ENCODE measurements around the gene KRTAP12-3. TPM values are rescaled to one million over a fixed set of nuclear protein-coding genes. Genes with fewer than 3 reads are reported as not detected.
A peak's percentile ranks its signal among the peaks of the same experiment; 100 is the strongest.
"Not testable (repeated sequence)": the region's sequence is repeated elsewhere in the genome, so short reads cannot be mapped to it uniquely, and the experiment has no call there.

The KRTAP12-3 gene
- total RNA-seq, 1 donor from 2014 or later, result not detected

DNA sequence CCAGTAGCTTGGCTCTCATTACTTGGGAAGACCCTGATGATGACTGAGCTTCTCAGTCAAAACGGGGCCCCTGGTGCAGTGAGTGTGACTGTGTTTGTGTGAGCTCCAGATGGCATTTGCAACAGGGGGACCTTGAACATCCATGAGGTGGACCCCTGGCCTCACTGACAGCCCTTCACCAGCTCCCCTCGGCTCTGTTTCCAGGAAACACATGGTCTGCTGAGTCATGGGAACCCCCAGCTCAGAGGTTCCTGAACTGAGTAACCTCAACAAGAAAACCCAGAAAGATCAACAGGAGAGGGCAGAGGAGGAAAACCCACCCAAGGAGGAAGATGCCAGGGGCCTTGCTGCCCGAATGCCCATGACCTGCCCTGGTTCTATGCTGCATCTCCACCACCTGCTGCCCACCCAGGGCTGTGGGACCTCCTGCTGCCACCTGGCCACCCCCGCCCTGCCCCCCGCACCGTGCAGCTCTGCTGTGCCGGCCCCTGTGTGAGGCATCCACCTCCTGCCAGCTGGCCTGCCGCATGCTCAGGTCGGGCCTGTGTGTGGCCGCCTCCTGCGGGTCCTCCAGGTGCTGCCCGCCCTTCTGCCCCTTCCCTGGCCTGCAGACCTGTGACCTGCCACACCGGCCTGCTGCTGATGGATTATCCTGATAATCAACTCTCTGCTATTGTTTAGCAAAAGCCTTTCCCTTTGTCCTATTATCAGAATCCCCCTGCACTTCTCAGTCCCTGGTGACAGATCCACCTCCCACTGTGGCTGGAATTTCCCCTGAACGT, 28.5 kb downstream of the KRTAP12-3 start:
- peaks cover 59% of the 10 kb centered on the region for H3K27me3 Mint-ChIP-seq

DNA sequence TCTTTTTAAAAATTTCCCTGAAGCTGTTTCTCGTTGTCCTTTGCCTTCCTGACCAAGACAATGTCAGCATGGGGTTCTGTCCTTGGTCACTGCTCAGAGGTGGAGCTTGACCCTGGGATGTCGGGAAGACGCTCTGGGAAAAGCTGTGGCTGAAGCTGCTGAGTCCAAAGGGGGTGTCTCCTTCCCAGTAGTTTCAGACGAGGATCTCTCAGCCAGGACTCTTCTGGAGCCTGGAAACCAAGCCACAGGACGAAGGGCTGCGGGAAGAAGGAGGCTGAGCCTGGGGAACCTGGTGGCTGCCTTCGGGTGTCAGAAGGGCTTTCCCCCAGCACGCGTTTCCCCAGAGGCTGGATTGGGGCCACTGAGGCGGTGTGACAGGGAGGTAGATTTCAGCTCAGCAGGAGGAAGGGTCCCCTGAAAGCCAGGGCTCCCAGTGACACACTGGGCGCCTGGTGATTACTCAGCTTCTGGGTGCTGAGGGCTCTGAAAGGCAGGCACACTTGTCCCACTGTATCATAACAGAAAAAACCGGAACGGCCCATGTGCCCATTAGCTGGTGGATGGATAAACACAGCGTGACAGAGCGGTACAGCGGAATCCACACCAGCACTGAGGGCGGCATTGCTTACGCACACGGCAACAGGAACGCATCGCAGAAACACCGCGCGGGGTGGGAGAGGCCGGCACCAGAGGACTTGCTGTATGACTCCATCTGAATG, 29.3 kb downstream of the KRTAP12-3 start:
- Mint-ChIP-seq H3K4me1 (ENCODE audit: low read depth) (peaks cover 17% of the 10 kb centered on the region), H3K36me3 (ENCODE audit: insufficient read depth) (no peaks in the 10 kb centered on the region), H3K9me3 (ENCODE audit: low read depth) (peaks cover 4% of the 10 kb centered on the region), H3K27ac (peak overlapping the region; percentile 84), H3K4me3 (ENCODE audit: low read depth) (no peak overlapping the region), H3K27me3 (peaks cover 56% of the 10 kb centered on the region)
- DNase-seq (ENCODE audit: low spot score, unreplicated experiment), result no peak
- TF ChIP-seq, protein P1, sequence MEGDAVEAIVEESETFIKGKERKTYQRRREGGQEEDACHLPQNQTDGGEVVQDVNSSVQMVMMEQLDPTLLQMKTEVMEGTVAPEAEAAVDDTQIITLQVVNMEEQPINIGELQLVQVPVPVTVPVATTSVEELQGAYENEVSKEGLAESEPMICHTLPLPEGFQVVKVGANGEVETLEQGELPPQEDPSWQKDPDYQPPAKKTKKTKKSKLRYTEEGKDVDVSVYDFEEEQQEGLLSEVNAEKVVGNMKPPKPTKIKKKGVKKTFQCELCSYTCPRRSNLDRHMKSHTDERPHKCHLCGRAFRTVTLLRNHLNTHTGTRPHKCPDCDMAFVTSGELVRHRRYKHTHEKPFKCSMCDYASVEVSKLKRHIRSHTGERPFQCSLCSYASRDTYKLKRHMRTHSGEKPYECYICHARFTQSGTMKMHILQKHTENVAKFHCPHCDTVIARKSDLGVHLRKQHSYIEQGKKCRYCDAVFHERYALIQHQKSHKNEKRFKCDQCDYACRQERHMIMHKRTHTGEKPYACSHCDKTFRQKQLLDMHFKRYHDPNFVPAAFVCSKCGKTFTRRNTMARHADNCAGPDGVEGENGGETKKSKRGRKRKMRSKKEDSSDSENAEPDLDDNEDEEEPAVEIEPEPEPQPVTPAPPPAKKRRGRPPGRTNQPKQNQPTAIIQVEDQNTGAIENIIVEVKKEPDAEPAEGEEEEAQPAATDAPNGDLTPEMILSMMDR (IDR thresholded peaks at IDR 0.05; ENCODE audit: unreplicated experiment), result no peak

More for the DNA sequence above, 28.5 kb downstream of the KRTAP12-3 start:
- DNase-seq (ENCODE audit: low spot score, unreplicated experiment), result no peak
- TF ChIP-seq, protein P1 (IDR thresholded peaks at IDR 0.05; ENCODE audit: unreplicated experiment), result peak; percentile 32
- Mint-ChIP-seq H3K9me3 (ENCODE audit: low read depth) (no peaks in the 10 kb centered on the region), H3K4me3 (ENCODE audit: low read depth) (no peak overlapping the region), H3K27ac (peak overlapping the region; percentile 33), H3K36me3 (ENCODE audit: insufficient read depth) (no peaks in the 10 kb centered on the region), H3K4me1 (ENCODE audit: low read depth) (peaks cover 17% of the 10 kb centered on the region)

DNA sequence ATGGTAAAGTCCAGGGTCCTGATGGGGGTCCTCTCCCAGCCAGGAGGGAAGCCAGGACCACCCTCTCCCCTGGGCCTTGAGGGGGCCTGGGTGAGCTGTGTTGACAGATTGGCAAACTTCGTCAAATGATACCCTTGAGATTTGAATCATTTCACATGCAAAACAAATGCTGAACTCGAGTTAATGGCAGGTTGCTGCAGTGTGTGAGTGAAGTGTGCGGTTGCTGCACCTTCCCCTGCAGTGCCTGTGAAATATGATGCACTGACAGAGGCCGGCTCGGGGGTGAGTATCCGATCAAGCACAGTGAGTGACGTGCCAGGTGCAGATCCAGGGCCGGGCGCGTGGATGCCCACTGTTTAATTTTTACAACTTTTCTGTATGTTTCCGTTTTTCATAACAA, 29.9 kb downstream of the KRTAP12-3 start:
- Mint-ChIP-seq H3K36me3 (ENCODE audit: insufficient read depth) (no peaks in the 10 kb centered on the region), H3K27me3 (peaks cover 49% of the 10 kb centered on the region), H3K4me1 (ENCODE audit: low read depth) (peaks cover 17% of the 10 kb centered on the region), H3K9me3 (ENCODE audit: low read depth) (peaks cover 8% of the 10 kb centered on the region), H3K4me3 (ENCODE audit: low read depth) (no peak overlapping the region), H3K27ac (no peak overlapping the region)
- TF ChIP-seq, protein P1 (IDR thresholded peaks at IDR 0.05; ENCODE audit: unreplicated experiment), result no peak
- DNase-seq (ENCODE audit: low spot score, unreplicated experiment), result no peak

DNA sequence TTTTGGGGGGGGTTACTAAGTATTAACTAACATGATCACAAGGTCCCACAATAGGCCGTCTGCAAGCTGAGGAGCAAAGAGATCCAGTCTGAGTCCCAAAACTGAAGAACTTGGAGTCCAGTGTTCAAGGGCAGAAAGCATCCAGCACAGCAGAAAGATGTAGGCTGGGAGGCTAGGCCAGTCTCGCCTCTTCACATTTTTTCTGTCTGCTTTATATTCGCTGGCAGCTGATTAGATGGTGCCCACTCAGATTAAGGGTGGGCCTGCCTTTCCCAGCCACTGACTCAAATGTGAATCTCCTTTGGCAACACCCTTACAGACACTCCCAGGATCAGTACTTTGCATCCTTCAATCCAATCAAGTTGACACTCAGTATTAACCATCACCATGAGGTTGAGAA, 32.0 kb downstream of the KRTAP12-3 start:
- Mint-ChIP-seq H3K9me3 (ENCODE audit: low read depth) (peaks cover 23% of the 10 kb centered on the region), H3K4me1 (ENCODE audit: low read depth) (peaks cover 17% of the 10 kb centered on the region), H3K27me3 (peaks cover 36% of the 10 kb centered on the region)
- not testable (repeated sequence) for H3K36me3 Mint-ChIP-seq (ENCODE audit: insufficient read depth); H3K27ac Mint-ChIP-seq; H3K4me3 Mint-ChIP-seq (ENCODE audit: low read depth); DNase-seq (ENCODE audit: low spot score, unreplicated experiment)

GRCh38 chr21:44691686-44692085, 34.0 kb downstream of the KRTAP12-3 start:
- Mint-ChIP-seq H3K9me3 (ENCODE audit: low read depth) (peaks cover 23% of the 10 kb centered on the region), H3K4me1 (ENCODE audit: low read depth) (peaks cover 12% of the 10 kb centered on the region), H3K27ac (no peak overlapping the region), H3K36me3 (ENCODE audit: insufficient read depth) (peaks cover 2% of the 10 kb centered on the region), H3K27me3 (peaks cover 43% of the 10 kb centered on the region), H3K4me3 (ENCODE audit: low read depth) (no peak overlapping the region)
- DNase-seq (ENCODE audit: low spot score, unreplicated experiment), result no peak
- TF ChIP-seq, protein P1 (IDR thresholded peaks at IDR 0.05; ENCODE audit: unreplicated experiment), result no peak
